ENCODE data around the gene ERC2.

DNA sequence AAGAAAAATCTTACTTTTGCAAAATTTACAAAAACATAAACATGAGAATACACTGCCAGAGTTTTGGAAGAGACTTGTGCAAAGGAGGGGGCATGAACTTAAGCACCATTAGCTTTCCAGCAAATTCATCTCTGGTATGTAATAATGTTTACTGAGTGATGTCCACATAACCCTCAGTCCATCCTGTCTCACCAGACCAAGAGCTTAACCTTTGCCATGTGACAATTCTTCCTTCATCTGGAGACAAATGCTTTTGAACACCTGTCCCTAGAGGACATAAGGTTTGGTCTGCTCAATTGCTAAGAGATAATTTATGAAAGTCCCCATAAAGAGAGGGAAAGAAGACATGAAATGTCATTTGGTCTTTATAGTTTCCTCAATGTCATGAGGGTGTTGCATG lies 412.3 kb downstream of the ERC2 start:
- TF ChIP-seq, protein P1, sequence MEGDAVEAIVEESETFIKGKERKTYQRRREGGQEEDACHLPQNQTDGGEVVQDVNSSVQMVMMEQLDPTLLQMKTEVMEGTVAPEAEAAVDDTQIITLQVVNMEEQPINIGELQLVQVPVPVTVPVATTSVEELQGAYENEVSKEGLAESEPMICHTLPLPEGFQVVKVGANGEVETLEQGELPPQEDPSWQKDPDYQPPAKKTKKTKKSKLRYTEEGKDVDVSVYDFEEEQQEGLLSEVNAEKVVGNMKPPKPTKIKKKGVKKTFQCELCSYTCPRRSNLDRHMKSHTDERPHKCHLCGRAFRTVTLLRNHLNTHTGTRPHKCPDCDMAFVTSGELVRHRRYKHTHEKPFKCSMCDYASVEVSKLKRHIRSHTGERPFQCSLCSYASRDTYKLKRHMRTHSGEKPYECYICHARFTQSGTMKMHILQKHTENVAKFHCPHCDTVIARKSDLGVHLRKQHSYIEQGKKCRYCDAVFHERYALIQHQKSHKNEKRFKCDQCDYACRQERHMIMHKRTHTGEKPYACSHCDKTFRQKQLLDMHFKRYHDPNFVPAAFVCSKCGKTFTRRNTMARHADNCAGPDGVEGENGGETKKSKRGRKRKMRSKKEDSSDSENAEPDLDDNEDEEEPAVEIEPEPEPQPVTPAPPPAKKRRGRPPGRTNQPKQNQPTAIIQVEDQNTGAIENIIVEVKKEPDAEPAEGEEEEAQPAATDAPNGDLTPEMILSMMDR (conservative IDR thresholded peaks at IDR 0.05; ENCODE audit: low read depth, low read length), result no peak
- TF ChIP-seq EZH2 (IDR thresholded peaks at IDR 0.05; ENCODE audit: borderline replicate concordance, low read depth, low read length, poor library complexity, severe bottlenecking), result no peak

Data from A673 (cell line).